WTC11 (cell line): Measurements from ENCODE around the gene METRNL.

Experiments used
- AR ChIP-seq: fragments of 250-450 bp; sonication (Bioruptor Pico); IDR thresholded peaks from 2 replicates; pipeline ENCODE4 v1.9.0; 2021; ENCODE audit warnings: mild to moderate bottlenecking
- CREB1 ChIP-seq: sonication (generic); formaldehyde crosslinking; IDR thresholded peaks from 2 replicates; pipeline ENCODE4 v1.8.0; 2023; ENCODE audit warnings: mild to moderate bottlenecking, missing genetic modification reagents
- FOXJ3 ChIP-seq: sonication (generic); formaldehyde crosslinking; IDR thresholded peaks from 2 replicates; pipeline ENCODE4 v1.9.0; 2021; ENCODE audit warnings: missing genetic modification reagents, mild to moderate bottlenecking, borderline replicate concordance
- FOXK1 ChIP-seq: sonication (generic); formaldehyde crosslinking; IDR thresholded peaks from 2 replicates; pipeline ENCODE4 v1.8.0; 2022; ENCODE audit warnings: mild to moderate bottlenecking, moderate library complexity, missing genetic modification reagents
- ZNF232 ChIP-seq: sonication (generic); formaldehyde crosslinking; IDR thresholded peaks from 2 replicates; pipeline ENCODE4 v1.8.0; 2022; ENCODE audit warnings: mild to moderate bottlenecking, missing genetic modification reagents
- TF ChIP-seq, protein P1 (sequence below): fragments of 200-600 bp; IDR thresholded peaks from 2 replicates; pipeline ENCODE4 v1.8.0; 2022; ENCODE audit warnings: antibody characterized with exemption
- TF ChIP-seq, protein P2 (sequence below): sonication (generic); formaldehyde crosslinking; IDR thresholded peaks from 2 replicates; pipeline ENCODE4 v1.8.1; 2023; ENCODE audit warnings: mild to moderate bottlenecking, moderate library complexity, missing genetic modification reagents
- TF ChIP-seq, protein P3 (sequence below): sonication (generic); formaldehyde crosslinking; IDR thresholded peaks from 2 replicates; pipeline ENCODE4 v1.8.0; 2023; ENCODE audit warnings: missing genetic modification reagents
- TF ChIP-seq, protein P4 (sequence below): fragments of 250-450 bp; sonication (Bioruptor Pico); IDR thresholded peaks from 2 replicates; pipeline ENCODE4 v1.9.0; 2021; ENCODE audit warnings: moderate library complexity, mild to moderate bottlenecking, inconsistent platforms, borderline replicate concordance

GRCh38 chr17:83057793-83058265 is 21.6 kb upstream of the METRNL start:
- TF ChIP-seq, protein P1, sequence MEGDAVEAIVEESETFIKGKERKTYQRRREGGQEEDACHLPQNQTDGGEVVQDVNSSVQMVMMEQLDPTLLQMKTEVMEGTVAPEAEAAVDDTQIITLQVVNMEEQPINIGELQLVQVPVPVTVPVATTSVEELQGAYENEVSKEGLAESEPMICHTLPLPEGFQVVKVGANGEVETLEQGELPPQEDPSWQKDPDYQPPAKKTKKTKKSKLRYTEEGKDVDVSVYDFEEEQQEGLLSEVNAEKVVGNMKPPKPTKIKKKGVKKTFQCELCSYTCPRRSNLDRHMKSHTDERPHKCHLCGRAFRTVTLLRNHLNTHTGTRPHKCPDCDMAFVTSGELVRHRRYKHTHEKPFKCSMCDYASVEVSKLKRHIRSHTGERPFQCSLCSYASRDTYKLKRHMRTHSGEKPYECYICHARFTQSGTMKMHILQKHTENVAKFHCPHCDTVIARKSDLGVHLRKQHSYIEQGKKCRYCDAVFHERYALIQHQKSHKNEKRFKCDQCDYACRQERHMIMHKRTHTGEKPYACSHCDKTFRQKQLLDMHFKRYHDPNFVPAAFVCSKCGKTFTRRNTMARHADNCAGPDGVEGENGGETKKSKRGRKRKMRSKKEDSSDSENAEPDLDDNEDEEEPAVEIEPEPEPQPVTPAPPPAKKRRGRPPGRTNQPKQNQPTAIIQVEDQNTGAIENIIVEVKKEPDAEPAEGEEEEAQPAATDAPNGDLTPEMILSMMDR: no peak
- TF ChIP-seq ZNF232 (CRISPR knock-in tag): no peak
- no peak for TF ChIP-seq AR
- TF ChIP-seq CREB1 (CRISPR knock-in tag): no peak
- TF ChIP-seq FOXK1: no peak
- TF ChIP-seq, protein P2, sequence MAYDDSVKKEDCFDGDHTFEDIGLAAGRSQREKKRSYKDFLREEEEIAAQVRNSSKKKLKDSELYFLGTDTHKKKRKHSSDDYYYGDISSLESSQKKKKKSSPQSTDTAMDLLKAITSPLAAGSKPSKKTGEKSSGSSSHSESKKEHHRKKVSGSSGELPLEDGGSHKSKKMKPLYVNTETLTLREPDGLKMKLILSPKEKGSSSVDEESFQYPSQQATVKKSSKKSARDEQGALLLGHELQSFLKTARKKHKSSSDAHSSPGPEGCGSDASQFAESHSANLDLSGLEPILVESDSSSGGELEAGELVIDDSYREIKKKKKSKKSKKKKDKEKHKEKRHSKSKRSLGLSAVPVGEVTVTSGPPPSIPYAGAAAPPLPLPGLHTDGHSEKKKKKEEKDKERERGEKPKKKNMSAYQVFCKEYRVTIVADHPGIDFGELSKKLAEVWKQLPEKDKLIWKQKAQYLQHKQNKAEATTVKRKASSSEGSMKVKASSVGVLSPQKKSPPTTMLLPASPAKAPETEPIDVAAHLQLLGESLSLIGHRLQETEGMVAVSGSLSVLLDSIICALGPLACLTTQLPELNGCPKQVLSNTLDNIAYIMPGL: no peak
- TF ChIP-seq, protein P3, sequence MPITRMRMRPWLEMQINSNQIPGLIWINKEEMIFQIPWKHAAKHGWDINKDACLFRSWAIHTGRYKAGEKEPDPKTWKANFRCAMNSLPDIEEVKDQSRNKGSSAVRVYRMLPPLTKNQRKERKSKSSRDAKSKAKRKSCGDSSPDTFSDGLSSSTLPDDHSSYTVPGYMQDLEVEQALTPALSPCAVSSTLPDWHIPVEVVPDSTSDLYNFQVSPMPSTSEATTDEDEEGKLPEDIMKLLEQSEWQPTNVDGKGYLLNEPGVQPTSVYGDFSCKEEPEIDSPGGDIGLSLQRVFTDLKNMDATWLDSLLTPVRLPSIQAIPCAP (CRISPR knock-in tag): no peak
- TF ChIP-seq FOXJ3: no peak
- TF ChIP-seq, protein P4, sequence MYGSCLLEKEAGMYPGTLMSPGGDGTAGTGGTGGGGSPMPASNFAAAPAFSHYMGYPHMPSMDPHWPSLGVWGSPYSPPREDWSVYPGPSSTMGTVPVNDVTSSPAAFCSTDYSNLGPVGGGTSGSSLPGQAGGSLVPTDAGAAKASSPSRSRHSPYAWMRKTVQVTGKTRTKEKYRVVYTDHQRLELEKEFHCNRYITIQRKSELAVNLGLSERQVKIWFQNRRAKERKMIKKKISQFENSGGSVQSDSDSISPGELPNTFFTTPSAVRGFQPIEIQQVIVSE: no peak
